ENCODE measurements around the gene PLCL1.

DNA sequence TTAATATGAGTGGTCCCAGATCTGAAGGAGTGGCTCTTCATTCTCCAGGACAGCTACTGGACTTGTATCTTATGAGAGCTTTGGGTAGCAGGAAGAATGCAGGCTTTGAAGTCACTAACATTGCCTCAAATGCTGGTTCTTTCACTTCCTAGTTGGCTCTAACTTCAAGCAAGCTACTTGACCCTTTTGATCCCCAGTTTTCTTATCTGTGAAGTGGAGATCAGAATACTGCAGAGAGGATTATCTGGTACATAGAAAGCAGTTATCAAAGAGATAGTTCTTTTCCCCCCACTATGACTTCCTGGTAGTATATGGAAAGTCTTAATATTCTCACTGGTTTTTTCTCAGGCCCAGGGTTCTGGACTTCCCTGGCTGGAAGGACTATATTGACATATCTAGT is 3.4 kb upstream of the PLCL1 start:
- TF ChIP-seq L3MBTL2 (conservative IDR thresholded peaks at IDR 0.05) (no peak), NFRKB (IDR thresholded peaks at IDR 0.05) (no peak), TARDBP (IDR thresholded peaks at IDR 0.05) (no peak), SP1 (IDR thresholded peaks at IDR 0.05) (no peak), LEF1 (IDR thresholded peaks at IDR 0.05; ENCODE audit: borderline replicate concordance) (no peak), FOXA1 (IDR thresholded peaks at IDR 0.05) (no peak), BHLHE40 (IDR thresholded peaks at IDR 0.05; ENCODE audit: borderline replicate concordance) (no peak), FOXM1 (IDR thresholded peaks at IDR 0.05; ENCODE audit: borderline replicate concordance) (no peak), ELF4 (IDR thresholded peaks at IDR 0.05) (no peak), CTBP1 (IDR thresholded peaks at IDR 0.05; ENCODE audit: borderline replicate concordance) (no peak), PKNOX1 (IDR thresholded peaks at IDR 0.05) (no peak), FOXK2 (IDR thresholded peaks at IDR 0.05) (no peak), SUZ12 (IDR thresholded peaks at IDR 0.05) (no peak)
